Neural cell (in vitro differentiated cells): ENCODE results near the gene IFNL3.
"Not testable (repeated sequence)": the region's sequence is repeated elsewhere in the genome, so short reads cannot be mapped to it uniquely, and the experiment has no call there.

Experiments used
- EP300 ChIP-seq: fragments of 450-650 bp; conservative IDR thresholded peaks from 2 replicates; pipeline ENCODE4 v1.6.1; 2014; ENCODE audit warnings: antibody characterized with exemption, mild to moderate bottlenecking, moderate library complexity; ENCODE audit not compliant: poor library complexity, severe bottlenecking
- EZH2 ChIP-seq: fragments of 200-600, 300-800 bp; shearing (Covaris generic), sonication (generic); IDR thresholded peaks from 2 replicates; pipeline ENCODE4 v1.6.1; 2014; ENCODE audit warnings: antibody characterized with exemption, low read length, borderline replicate concordance, mild to moderate bottlenecking; ENCODE audit not compliant: insufficient read depth, poor library complexity, severe bottlenecking
- POLR2AphosphoS5 ChIP-seq: IDR thresholded peaks from 2 replicates; pipeline ENCODE4 v1.6.1; 2012
- RAD21 ChIP-seq: fragments of 450-650 bp; conservative IDR thresholded peaks from 2 replicates; pipeline ENCODE4 v1.6.1; 2014; ENCODE audit warnings: antibody characterized with exemption, mild to moderate bottlenecking, moderate library complexity
- SMC3 ChIP-seq: fragments of 450-650 bp; conservative IDR thresholded peaks from 2 replicates; pipeline ENCODE4 v1.6.1; 2014; ENCODE audit warnings: antibody characterized with exemption, mild to moderate bottlenecking, moderate library complexity; ENCODE audit not compliant: poor library complexity
- TF ChIP-seq, protein P1 (sequence below): fragments of 450-650 bp; IDR thresholded peaks from 2 replicates; pipeline ENCODE4 v1.5.1; 2014; ENCODE audit warnings: antibody characterized with exemption, mild to moderate bottlenecking, moderate library complexity; ENCODE audit not compliant: poor library complexity, severe bottlenecking

DNA sequence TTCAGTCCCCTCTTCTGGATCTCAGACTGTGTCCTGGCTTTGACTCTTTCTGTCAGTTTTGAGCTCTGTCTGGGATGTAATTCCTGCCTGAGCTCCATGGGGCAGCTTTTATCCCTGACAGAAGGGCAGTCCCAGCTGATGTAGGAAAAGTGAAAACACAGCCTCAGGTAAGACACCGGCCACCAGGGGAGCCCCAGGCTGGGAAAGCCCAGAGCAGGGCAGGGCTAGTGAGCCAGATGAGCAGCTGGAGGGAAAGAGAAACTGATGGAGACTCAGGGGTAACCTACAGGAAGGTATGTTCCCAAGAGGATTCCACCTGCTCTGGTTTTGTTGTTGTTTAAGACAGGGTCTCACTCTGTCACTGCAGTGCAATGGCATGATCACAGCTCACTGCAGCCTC, 360 bp upstream of the IFNL3 start:
- TF ChIP-seq, protein P1, sequence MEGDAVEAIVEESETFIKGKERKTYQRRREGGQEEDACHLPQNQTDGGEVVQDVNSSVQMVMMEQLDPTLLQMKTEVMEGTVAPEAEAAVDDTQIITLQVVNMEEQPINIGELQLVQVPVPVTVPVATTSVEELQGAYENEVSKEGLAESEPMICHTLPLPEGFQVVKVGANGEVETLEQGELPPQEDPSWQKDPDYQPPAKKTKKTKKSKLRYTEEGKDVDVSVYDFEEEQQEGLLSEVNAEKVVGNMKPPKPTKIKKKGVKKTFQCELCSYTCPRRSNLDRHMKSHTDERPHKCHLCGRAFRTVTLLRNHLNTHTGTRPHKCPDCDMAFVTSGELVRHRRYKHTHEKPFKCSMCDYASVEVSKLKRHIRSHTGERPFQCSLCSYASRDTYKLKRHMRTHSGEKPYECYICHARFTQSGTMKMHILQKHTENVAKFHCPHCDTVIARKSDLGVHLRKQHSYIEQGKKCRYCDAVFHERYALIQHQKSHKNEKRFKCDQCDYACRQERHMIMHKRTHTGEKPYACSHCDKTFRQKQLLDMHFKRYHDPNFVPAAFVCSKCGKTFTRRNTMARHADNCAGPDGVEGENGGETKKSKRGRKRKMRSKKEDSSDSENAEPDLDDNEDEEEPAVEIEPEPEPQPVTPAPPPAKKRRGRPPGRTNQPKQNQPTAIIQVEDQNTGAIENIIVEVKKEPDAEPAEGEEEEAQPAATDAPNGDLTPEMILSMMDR = not testable (repeated sequence)
- TF ChIP-seq POLR2AphosphoS5, EP300, EZH2, RAD21, SMC3: not testable (repeated sequence)
